Stimulated activated CD8-positive, alpha-beta memory T cell treated with anti-CD3 and anti-CD28 coated beads, Interleukin-15, amount 100 ng/mL, for 48 hours (primary cell): ENCODE measurements around the gene ZNF415.
"Not testable (repeated sequence)": the region's sequence is repeated elsewhere in the genome, so short reads cannot be mapped to it uniquely, and the experiment has no call there.

Experiments used
- DNase-seq, 2 donors: peaks; one replicate each; pipeline ENCODE4 v3.0.0-alpha.2; 2020; ENCODE audit warnings: low read depth in 2 of 2

ZNF415 gene

GRCh38 chr19:53132141-53132991 is at the start of gene ZNF415:
ZNF415 (minus strand) TSS chr19:53132910; CDS start chr19:53122676, 10,234 bp downstream.
- DNase-seq = peak; percentile 9 to 12

GRCh38 chr19:53182202-53182601 is 49.5 kb upstream of the ZNF415 start:
- DNase-seq = no peak

GRCh38 chr19:53177986-53178385 is 45.3 kb upstream of the ZNF415 start:
- no peak for DNase-seq

DNA sequence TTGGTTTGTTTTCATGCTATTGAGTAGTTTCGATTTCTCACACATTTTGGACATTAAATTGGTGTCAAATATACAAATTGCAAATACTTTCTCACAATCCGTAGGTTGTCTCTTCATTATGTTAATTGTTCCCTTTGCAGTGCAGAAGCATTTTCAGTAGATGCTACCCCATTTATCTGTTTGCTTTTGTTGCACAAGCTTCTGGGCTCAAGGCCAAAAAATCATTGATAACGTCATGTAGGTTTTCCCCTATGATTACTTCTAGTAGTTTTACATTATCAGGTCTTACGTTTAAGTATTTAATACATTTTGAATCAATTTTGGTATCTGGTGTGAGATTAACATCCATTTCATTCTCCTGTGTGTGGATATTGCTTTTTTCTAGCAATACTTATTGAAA is 40.2 kb upstream of the ZNF415 start:
- no peak for DNase-seq

GRCh38 chr19:53165691-53166091 is 33.0 kb upstream of the ZNF415 start:
- no peak for DNase-seq

- DNase-seq = no peak
These were observed 28.4 kb upstream of the ZNF415 start for GRCh38 chr19:53161123-53161522.

DNA sequence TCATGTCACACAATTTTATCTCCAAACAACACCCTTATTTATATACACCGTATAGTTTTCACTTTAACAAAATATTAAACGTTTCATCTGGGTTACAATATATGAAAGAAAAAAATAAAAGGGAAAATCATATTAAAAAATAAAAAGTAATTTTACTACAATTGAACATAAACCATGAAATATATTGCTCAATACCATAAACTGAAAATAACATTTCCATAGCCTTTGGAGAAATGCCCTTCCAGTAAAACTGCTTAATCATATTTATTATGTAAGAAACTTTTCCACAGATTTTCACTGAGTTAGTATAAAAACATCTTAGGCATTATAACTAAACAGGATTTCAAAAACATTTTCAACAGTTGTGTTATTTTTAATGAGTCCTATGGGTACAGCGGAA is 27.6 kb upstream of the ZNF415 start:
- no peak for DNase-seq

DNA sequence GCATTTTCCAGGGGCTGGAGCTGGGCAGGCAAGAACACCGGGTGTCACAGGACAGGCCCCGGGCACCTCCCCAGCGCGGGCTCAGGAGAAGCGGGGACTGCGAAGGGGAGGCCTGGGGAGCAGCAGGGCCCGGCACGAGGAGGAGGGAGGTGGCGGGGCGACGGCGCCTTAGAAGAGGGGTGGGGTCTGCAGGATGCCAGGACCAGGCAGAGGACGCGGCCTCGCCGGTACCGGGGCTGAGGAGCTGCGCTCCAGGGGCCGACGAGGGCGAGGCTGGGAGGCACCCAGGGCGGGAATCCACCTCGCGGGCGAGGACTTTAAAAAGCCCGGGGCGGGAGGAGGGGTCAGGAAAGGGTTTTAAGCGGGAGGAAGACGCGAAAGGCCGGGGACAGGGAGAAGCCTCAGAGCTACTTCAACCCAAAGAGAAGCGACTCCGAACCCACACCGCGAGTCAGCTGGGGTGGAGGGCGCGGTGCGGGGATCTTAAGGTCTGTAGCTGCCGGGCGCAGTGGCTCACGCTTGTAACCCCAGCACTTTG is 25.5 kb upstream of the ZNF415 start:
- DNase-seq = peak in 1 of 2 donors; percentile 11

GRCh38 chr19:53157626-53158025 is 24.9 kb upstream of the ZNF415 start:
- no peak for DNase-seq

DNA sequence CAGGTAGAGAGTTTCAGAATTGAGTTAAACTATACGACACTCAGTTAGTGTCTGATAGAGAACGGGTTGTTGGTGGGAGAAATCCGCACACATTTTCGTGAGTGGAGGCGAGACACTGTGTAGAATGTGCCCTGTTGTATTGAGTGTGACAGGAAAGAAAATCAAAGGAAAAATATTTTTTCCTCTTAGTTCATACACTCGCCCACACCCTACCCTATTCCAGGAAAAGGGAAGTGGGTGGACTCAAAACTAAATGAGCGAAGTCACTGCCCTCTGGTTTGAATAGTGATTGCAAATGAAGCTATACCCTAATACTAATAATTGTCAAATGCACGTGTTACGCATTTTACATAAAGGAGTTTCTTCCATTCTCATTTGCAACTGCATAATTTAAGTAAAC is 24.1 kb upstream of the ZNF415 start:
- no peak for DNase-seq

DNA sequence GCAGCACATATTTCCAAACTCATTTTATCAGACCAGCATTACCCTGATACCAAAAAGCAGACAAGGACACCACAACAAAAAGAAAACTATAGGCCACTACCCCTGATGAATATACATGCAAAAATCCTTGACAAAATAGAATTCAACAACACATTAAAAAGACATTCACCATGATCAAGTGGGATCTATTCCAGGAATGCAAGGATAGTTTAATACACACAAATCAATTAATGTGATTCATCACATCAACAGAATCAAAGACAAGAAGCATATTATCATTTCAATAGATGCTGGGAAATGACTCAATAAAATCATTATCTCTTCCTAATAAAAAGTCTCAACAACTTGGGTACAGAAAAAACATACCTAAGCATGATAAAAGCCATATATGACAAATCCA is 14.9 kb upstream of the ZNF415 start:
- no peak for DNase-seq

- no peak for DNase-seq
These were observed 7.6 kb upstream of the ZNF415 start for GRCh38 chr19:53140351-53140750.

- DNase-seq = no peak
These were observed 3.7 kb upstream of the ZNF415 start for GRCh38 chr19:53136432-53136831.

GRCh38 chr19:53131727-53132126 is 983 bp downstream of the ZNF415 start:
- DNase-seq = no peak

DNA sequence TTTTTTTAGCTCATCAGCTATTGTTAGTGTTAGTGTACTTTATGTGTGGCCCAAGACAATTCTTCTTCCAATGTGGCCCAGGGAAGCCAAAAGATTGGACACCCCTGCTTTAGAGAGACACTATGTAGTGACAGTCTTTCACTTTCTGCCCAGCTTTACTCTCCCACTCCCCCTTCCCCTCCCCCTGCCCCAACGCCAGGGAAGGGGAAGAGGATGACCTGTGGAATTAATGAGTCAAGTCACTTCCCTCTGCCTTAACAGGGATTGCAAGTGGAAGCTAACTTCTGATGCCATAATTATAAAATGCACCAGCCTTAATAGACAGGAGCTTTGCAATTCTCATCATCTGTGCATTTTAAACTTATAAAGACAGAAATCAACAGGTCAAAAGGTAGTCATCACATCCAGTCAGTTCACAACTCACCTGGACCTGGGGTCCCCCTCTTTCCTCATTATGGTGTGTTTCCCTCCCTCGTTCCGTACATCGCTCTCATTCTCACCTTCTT is 1.6 kb downstream of the ZNF415 start:
- no peak for DNase-seq

- no peak for DNase-seq
These were observed 2.2 kb downstream of the ZNF415 start for GRCh38 chr19:53130506-53130905.

DNA sequence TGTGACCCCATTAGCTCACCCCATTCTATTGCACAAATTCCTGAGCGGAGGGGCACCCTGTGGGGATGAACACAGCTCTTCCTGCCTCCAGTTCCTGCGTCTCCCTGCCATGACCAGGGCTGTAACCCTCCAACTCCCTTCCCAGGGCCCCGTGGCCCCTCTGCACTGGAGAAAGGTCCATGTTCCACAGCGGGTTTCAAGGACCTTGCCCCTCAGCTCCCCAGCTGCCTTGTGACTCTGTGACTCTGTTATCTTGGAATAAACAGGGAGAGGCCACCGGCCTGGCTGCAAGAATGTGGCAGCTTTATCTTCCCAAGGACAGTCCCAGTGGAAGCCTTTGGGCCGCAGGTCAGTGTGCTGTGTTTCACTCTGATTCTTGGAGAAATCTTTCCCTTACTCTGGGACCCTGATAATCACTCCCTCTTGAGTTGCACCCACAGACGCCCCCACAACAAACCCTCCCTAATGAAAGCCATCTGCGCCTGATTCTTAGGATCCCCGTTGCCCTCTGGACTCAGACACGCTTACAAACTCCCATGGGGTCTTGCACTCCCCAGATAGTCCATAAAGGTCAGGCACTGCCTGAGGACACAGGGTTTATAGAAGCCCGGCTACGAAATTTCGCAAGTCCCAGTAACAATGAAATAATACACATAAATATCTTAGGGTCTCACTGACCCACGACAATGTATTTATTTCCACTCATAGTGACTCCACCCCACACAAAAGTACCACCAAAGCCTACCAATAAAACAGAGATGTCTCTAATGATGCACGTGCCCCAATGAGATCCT is 5.8 kb downstream of the ZNF415 start:
- not testable (repeated sequence) for DNase-seq

- DNase-seq = no peak
These were observed 9.3 kb downstream of the ZNF415 start for GRCh38 chr19:53123400-53123799.

DNA sequence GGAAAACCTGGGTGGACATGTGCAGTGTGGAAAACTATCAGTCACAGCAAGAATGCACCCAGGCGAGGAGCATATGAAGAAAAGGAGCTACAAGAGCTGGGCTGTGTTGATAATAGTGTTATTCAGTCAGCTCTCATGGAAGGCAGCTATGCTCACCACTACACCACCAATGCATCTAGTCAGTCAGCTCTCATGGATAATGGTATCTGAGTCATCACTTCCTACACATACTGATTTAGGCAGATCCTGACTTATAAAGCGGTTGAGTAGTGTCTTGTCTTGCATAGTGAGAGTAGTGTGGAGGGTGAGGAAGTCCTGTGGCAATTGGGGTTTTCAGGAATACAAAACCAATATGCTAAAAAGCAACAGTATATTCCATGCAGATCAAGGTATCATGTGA is 20.4 kb downstream of the ZNF415 start:
- no peak for DNase-seq

GRCh38 chr19:53109527-53109926 is 23.2 kb downstream of the ZNF415 start:
- no peak for DNase-seq

GRCh38 chr19:53103234-53104203 is 29.2 kb downstream of the ZNF415 start, which contains the start of gene ZNF160:
ZNF160 (minus strand) TSS chr19:53103422; CDS start chr19:53086276, 17,146 bp downstream.
- peak; percentile 97 to 98 for DNase-seq
